Suppressor macrophage treated with lipopolysaccharide for 1 hour (primary cell): ENCODE data around the gene PHACTR2.
A peak's percentile ranks its signal among the peaks of the same experiment; 100 is the strongest.
"Not testable (repeated sequence)": the region's sequence is repeated elsewhere in the genome, so short reads cannot be mapped to it uniquely, and the experiment has no call there.

ENCODE experiments used
- DNase-seq, 3 donors: peaks; one replicate each; pipeline ENCODE4 v3.0.0-alpha.2; 2020 to 2022

Gene PHACTR2

DNA sequence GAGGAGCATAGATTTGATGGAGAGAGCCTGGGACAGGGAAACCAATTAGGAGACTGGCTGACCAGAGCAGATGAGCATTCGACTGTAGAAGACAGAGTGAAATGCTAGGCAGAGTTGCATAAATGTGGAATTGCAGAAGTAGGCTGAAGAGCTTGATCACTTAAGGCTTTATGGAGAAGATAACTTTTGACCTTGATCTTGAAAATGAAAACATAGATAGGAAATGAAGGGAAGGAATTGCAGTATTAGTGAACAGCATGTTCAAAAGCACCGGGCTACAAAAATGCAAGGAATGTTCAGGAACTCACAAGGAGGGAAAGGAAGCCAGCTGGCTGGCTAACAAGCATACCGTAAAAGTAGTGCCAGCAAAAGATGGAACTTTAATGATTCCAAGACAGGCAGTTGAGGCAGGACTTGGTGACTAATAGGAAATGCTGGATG is 144.8 kb downstream of the PHACTR2 start:
- peak; percentile 6 to 22 (median 9) for DNase-seq

- DNase-seq = peak in 1 of 3 donors; percentile 23
These were observed 145.8 kb downstream of the PHACTR2 start for GRCh38 chr6:143823548-143823947.

DNA sequence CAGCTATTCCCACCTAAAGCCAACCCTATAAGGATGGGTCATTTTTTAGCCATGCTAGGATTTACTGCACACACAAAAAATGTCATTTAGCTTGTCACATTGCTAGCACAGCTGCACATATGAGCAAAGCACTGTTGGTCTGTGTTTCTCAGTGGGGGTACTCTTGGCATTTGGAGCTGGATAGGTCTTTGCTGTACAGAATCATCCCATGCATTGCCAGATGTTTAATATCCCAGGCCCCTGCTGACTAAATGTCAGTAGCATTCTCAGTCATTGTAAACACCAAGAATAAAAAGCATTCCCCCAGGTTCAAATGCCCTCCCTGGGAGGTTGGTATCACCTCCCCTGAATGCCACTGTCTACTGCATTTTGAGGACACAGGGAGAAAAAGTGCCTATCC is 150.8 kb downstream of the PHACTR2 start:
- DNase-seq = no peak

- DNase-seq = no peak
These were observed 158.4 kb downstream of the PHACTR2 start for GRCh38 chr6:143836150-143836549.

- no peak for DNase-seq
These were observed 160.6 kb downstream of the PHACTR2 start for GRCh38 chr6:143838395-143838794.

GRCh38 chr6:143839196-143839595 is 161.4 kb downstream of the PHACTR2 start:
- DNase-seq = no peak

DNA sequence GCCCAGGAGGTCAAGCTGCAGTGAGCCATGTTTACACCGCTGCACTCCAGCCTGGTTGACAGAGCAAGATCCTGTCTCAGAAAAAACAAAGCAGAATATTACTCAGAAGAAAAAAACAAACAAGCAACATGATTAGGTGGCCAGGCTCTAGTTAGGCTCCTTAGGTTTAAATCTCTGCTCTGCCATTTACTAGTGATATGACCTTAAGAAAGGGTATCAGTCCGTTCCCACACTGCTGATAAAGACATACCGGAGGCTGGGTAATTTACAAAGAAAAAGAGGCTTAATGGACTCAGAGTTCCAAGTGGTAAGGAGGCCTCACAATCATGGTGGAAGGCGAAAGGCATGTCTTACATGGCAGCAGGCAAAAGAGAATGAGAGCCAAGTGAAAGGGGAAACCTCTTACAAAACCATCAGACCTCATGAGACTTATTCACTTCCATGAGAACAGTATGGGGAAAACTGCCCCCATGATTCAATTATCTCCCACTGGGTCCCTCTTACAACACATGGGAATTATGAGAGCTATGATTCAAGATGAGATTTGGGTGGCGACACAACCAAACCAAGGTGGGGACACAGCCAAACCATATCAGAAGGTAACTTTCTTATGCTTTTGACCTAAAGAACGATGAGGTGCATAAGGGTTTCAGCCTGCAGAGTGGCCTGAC is 163.0 kb downstream of the PHACTR2 start:
- peak; percentile 25 to 61 (median 48) for DNase-seq

GRCh38 chr6:143842461-143842901 is 164.7 kb downstream of the PHACTR2 start:
- DNase-seq = peak; percentile 37 to 53 (median 42)

DNA sequence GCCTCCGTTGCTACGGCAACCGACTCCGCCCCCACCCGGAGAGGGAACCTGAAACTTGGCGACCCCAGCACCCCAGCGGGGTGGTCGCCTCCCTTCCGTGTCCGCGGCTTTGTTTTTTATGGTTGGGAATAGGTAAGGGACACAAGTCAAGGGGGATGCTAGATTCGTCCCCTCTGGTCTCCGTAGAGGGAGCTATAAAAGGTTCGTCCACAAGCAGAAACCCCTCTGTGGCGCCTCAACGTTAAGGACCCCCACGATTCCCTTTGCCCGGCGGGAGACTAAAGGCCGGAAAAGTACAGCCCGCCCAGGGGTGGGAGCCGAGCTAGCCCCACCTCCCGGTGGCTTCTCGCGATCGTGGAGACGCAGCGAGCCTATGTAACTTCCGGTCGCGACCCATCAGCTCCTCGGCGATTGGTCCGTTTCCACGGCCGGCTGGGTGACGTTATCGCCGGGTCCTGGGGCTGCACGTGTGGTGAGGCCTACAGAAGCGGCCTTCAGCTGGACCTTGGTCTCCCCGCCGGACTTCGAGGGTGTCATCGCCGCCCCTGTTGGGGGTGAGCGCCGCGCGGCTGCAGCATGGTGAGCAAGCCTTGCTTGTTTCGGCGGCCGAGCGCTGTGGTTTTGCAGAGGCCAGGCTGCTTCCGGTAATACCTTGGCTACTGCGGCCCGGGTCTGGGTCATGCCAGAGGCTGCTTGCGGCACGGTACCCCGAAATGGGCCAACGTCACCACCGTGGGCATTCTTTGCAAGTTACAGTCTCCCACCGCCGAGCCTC is 165.3 kb downstream of the PHACTR2 start, which contains the start of gene LTV1:
TSS of gene LTV1 (plus strand) at position 437 of the 775 bp plus-strand sequence. CDS start at position 577, 140 bp downstream.
- DNase-seq = peak; percentile 96 to 98 (median 97)

- peak in 1 of 3 donors; percentile 11 for DNase-seq
These were observed 165.9 kb downstream of the PHACTR2 start for GRCh38 chr6:143843677-143843999.

DNA sequence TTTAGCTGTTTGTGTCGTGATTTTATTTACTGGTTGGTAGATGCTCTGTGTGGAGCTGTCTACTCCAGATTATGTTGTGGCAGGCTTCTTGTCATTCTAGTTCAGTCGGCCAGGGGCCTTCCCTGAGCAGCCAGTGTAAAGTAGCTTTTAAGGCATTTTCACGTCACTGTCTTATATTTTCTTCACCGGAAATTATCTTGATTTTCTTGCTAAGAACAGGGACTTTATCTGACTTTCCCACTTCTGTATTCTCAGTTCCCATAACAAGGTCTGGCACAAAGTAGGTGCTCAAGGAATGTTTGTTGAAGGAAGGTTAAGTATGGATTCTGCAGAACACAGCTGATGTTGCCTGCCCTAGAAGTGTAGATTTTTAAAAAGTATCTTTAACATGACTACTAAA is 166.2 kb downstream of the PHACTR2 start:
- peak; percentile 24 to 52 (median 29) for DNase-seq

DNA sequence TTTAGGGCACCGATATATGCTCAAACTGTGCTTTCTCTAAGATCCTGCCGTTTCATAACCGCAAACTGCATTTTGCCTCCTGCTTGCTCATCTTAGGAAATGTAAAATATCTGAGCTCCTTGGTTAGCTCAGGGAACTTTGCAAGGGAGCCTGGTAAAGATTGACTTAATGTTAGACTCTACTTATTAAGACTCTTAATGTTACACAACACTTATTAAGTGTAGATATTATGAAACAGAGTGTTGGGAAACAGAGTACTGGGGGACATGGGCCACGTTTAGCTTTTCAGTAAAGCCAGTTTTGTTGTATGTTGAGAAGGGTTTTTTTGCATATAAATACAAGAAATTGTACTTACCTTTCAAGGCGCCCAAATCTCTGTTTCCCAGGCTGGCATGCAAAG is 167.3 kb downstream of the PHACTR2 start:
- DNase-seq = no peak

GRCh38 chr6:143851706-143852105 is 173.9 kb downstream of the PHACTR2 start:
- DNase-seq = not testable (repeated sequence)

DNA sequence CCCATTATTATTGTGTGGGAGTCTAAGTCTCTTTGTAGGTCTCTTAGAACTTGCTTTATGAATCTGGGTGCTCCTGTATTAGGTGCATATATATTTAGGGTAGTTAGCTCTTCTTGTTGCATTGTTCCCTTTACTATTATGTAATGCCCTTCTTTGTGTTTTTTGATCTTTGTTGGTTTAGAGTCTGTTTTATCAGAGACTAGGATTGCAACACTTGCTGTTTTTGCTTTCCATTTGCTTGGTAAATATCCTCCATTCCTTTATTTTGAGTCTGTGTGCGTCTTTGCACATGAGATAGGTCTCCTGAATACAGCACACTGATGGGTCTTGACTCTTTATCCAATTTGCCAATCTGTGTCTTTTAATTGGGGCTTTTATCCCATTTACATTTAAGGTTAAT is 177.3 kb downstream of the PHACTR2 start:
- DNase-seq = not testable (repeated sequence)

GRCh38 chr6:143856762-143857161 is 179.0 kb downstream of the PHACTR2 start:
- not testable (repeated sequence) for DNase-seq

DNA sequence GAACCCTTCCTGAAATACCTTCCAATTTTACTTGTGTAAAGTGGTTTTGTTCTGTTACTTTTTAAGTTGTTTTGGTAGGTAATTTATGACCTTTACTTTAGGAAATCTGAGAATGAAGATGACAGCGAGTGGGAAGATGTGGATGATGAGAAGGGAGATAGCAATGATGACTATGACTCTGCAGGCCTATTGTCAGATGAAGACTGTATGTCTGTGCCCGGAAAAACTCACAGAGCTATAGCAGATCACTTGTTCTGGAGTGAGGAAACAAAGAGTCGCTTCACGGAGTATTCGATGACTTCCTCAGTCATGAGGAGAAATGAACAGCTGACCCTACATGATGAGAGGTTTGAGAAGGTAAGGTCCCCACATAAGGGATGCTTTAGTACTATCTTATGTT is 179.9 kb downstream of the PHACTR2 start:
- no peak for DNase-seq

- no peak for DNase-seq
These were observed 182.3 kb downstream of the PHACTR2 start for GRCh38 chr6:143859891-143860660.

- no peak for DNase-seq
These were observed 186.0 kb downstream of the PHACTR2 start for GRCh38 chr6:143863771-143864170.

- no peak for DNase-seq
These were observed 186.5 kb downstream of the PHACTR2 start, which contains the start of gene ZC2HC1B for GRCh38 chr6:143864234-143864633. TSS of gene ZC2HC1B (plus strand) at chr6:143864474. CDS start at chr6:143864540, 66 bp downstream.

DNA sequence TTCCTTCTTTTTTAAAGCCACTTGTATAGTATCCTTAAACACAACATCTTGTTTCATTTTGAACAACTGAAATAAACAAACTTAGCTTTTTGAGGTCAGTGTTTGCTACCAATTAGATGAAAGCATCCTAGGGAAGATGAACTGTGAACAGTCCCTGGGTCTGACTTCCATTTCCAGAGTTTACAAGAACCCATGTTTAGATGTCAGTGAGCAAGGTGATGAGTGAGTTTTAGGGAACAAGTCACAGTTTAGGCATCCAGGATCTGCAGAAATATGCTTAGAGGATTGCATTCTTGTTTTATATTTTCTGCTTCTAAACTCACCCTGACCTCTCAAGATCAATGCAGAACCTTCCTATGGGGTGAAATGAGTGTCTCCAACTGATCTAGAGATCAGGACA is 189.5 kb downstream of the PHACTR2 start:
- no peak for DNase-seq

- DNase-seq = not testable (repeated sequence)
These were observed 191.0 kb downstream of the PHACTR2 start for GRCh38 chr6:143868808-143869207.

GRCh38 chr6:143871202-143871730 is 193.5 kb downstream of the PHACTR2 start:
- DNase-seq = not testable (repeated sequence)

- DNase-seq = peak; percentile 46 to 70 (median 66)
These were observed 194.4 kb downstream of the PHACTR2 start for GRCh38 chr6:143872201-143872600.
